ENCODE data around the gene PTGDS.

The PTGDS gene

GRCh38 chr9:136979769-136980587, 2.7 kb downstream of the PTGDS start:
- TF ChIP-seq, protein P1, sequence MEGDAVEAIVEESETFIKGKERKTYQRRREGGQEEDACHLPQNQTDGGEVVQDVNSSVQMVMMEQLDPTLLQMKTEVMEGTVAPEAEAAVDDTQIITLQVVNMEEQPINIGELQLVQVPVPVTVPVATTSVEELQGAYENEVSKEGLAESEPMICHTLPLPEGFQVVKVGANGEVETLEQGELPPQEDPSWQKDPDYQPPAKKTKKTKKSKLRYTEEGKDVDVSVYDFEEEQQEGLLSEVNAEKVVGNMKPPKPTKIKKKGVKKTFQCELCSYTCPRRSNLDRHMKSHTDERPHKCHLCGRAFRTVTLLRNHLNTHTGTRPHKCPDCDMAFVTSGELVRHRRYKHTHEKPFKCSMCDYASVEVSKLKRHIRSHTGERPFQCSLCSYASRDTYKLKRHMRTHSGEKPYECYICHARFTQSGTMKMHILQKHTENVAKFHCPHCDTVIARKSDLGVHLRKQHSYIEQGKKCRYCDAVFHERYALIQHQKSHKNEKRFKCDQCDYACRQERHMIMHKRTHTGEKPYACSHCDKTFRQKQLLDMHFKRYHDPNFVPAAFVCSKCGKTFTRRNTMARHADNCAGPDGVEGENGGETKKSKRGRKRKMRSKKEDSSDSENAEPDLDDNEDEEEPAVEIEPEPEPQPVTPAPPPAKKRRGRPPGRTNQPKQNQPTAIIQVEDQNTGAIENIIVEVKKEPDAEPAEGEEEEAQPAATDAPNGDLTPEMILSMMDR (IDR thresholded peaks at IDR 0.05; ENCODE audit: low read depth, low read length, missing control alignments): no peak
- no peak overlapping the region for H3K4me3 ChIP-seq (ENCODE audit: low read depth, low read length)
- no peak for DNase-seq (ENCODE audit: low read depth)

DNA sequence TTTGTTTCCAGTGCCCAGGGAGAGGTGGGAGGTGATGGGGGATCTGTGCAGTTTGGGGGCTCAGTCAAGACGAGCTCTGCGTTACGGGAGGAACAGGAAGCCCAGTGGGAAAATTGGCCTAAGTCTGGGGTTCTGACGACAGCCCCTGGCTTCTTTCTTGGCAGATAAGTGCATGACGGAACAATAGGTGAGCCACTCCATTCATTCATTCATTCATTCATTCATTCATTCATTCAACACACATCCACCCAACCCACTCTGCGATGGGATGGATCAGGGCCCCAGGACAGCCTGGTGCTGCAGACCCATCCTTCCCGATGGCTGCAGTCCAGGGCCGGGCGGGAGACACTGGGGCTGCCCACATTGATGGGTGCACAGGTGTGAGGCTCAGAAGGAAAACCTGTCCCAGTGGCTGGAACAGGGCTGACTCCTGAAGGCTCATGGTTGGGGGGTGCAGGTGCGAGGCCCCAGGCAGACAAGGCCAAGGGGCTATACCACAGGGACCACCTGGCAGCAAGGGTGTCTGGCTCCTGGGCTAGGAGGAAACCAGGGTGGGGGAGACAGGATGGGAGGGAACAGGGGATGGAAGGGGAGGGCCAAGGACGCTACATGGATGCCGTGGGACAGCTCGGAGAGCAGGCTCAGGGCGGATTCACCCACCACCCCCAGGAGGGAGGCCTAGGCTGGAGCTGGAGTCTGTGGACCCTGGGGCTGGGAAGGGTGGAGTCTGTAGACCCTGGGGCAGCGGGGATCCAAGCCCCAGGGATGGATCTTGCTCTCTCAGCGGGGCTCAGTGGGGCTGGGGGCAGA, 3.6 kb downstream of the PTGDS start:
- TF ChIP-seq, protein P1 (IDR thresholded peaks at IDR 0.05; ENCODE audit: low read depth, low read length, missing control alignments): no peak
- no peak overlapping the region for H3K4me3 ChIP-seq (ENCODE audit: low read depth, low read length)

GRCh38 chr9:136981588-136982231, 4.4 kb downstream of the PTGDS start:
- no peak for DNase-seq (ENCODE audit: low read depth)
- H3K4me3 ChIP-seq (ENCODE audit: low read depth, low read length): no peak overlapping the region
- TF ChIP-seq, protein P1 (IDR thresholded peaks at IDR 0.05; ENCODE audit: low read depth, low read length, missing control alignments): no peak

More for the DNA sequence above, 3.6 kb downstream of the PTGDS start:
- DNase-seq (ENCODE audit: low read depth): no peak

DNA sequence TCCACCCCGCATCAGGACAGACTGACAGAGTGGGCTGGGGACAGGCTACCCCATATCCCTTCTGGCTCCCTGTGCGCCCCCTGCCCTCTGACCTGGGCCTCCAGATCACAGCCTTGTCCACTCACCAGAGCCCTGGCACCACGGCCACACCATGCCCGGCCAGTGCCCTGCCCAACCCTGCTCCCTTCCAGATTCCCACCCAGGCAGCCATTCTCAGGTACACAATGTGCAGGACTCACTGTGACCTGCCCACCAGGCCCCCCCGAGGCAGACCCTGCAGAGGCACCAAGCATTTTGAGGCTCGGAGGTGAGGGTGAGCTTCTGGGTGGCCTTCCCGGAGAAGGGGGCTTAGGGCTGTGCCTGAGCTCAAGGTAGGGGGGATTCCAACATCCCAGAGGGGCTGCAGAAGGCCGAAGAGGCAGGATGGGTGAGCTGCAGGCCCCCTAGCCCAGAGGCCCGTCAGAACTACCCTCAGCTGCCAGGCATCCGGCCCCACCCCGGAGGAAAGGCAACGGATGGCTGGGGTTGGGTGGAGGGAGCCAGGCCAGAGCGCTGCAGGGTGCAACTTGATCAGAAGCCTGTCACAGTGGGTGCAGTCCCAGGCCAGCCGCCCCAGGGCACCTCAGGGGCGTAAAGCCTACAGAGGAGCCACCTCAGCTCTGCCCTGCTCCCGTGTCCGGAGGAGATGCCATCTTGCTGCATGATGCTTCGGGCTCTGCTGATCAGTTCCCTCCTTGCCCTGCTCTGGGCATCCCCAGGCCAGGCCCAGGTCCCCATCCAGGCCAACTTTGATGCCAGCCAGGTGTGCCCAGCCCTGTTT, 5.1 kb downstream of the PTGDS start, which contains the start of gene LCNL1:
Gene LCNL1 (plus strand): TSS at position 762 of the 820 bp plus-strand sequence. CDS start 594 bp downstream, outside the sequence.
- TF ChIP-seq, protein P1 (IDR thresholded peaks at IDR 0.05; ENCODE audit: low read depth, low read length, missing control alignments): no peak
- H3K4me3 ChIP-seq (ENCODE audit: low read depth, low read length): no peak within 1 kb of the TSS
- no peak for DNase-seq (ENCODE audit: low read depth)

DNA sequence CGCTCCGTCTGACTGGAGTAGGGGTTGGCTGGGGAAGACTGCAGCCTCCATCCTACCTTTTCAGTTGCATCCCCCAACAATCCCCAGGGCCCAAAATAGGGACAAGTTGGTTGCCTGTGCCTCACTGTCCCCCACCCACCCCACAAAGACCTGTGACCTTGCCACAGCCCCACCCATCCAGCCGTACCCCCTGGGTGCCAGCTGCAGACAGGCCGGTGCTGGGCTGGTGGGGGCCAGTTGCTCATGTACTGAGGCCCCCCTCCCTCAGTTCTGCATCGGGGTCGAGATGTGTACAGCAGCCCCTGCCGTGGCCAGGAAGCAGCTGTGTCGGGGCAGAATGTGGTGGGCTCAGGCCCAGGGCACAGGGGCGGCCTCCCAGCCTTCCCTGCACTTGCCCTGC, 5.9 kb downstream of the PTGDS start:
- no peak for DNase-seq (ENCODE audit: low read depth)
- TF ChIP-seq, protein P1 (IDR thresholded peaks at IDR 0.05; ENCODE audit: low read depth, low read length, missing control alignments): no peak
- H3K4me3 ChIP-seq (ENCODE audit: low read depth, low read length): no peak overlapping the region

DNA sequence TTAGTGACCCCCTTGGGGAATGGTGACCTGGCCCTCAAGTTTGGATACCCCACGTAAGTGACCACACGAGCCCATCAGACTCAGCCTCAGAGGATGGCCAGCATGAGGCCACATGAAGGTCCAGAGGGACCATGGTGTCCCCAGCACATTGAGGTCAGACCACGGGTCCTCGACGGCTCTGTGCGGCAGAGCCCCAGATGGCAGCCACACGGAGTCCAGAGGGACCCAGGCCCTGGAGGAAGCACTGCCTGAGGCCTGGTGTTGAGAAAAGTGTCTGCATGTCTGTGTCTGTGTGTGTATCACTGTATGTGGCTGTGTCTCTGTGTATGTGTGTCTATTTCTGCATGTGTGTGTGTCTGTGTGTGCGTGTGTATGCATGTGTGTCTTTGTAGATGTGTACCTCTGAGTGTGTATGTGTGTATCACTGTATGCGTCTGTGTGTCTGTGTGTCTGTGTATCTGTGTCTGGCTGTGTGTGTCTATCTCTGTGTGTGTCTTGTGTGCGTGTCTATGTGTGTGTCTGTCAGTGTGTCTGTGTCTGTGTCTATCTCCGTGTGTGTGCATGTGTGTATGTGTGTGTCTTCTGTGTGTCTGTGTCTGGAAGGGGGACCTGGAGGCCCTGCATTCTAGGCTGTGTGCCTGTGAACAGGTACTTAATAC, 6.5 kb downstream of the PTGDS start:
- DNase-seq (ENCODE audit: low read depth): no peak
- TF ChIP-seq, protein P1 (IDR thresholded peaks at IDR 0.05; ENCODE audit: low read depth, low read length, missing control alignments): no peak
- no peak overlapping the region for H3K4me3 ChIP-seq (ENCODE audit: low read depth, low read length)
